DND-41 (cell line): Measurements from ENCODE around the gene WDR12.

Experiments
- CTCF ChIP-seq: IDR thresholded peaks from 2 replicates; pipeline ENCODE4 v1.5.1; 2012; ENCODE audit warnings: borderline replicate concordance, low read length, moderate library complexity, mild to moderate bottlenecking; ENCODE audit not compliant: poor library complexity, severe bottlenecking; ENCODE audit errors: extremely low read depth
- EZH2 ChIP-seq: IDR thresholded peaks from 3 replicates; pipeline ENCODE4 v1.6.1; 2012; ENCODE audit warnings: borderline replicate concordance, low read depth, mild to moderate bottlenecking, moderate library complexity, low read length, inconsistent platforms; ENCODE audit not compliant: severe bottlenecking

DNA sequence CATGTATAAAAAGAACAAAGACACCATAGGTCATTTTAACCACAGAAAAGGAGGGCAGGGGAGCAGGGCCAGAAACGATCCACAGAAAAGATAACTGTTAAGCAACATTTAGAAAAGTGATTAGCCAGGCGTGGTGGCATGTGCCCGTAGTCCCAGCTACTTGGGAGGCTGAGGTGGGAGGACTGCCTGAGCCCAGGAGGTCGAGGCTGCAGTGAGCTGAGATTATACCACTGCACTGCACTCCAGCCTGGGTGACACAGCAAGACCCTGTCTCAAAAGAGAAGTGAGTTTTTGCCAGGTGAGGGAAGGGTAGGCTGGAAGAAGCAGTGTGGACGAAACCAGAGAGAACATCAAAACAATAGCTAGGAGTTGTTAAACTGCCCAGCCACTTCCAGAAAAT lies 3.3 kb downstream of the WDR12 start:
- no peak for TF ChIP-seq CTCF
- TF ChIP-seq EZH2, result no peak
